PC-3 (cell line): Measurements from ENCODE around the gene MCM7. TPM values are rescaled to one million over a fixed set of nuclear protein-coding genes. Genes with fewer than 3 reads are reported as not detected.
A peak's percentile ranks its signal among the peaks of the same experiment; 100 is the strongest.

Experiments
- ATAC-seq: fragments of 200-7000 bp; cut with Tn5 transposase; 2 replicates; pipeline ENCODE4 v1.9.1; 2020; ENCODE audit warnings: mild to moderate bottlenecking, moderate library complexity
- BruUV-seq: library from RNA; stranded (reverse); fragments of 400-500 nt; replicated peaks from 2 replicates; lab custom pipeline; 2021; lab: Mats Ljungman, UMichigan
- CTCF ChIA-PET: fragments of 300-600 bp; sonication (Branson Sonifier 250); formaldehyde crosslinking; loops from one replicate; lab custom pipeline; 2022; ENCODE audit warnings: antibody characterized with exemption; lab: Charles Lee
- POLR2A ChIA-PET: fragments of 300-600 bp; sonication (Branson Sonifier 250); formaldehyde crosslinking; loops from one replicate; lab custom pipeline; 2022; ENCODE audit warnings: antibody characterized with exemption; ENCODE audit not compliant: unreplicated experiment; lab: Charles Lee
- DNase-seq: peaks from one replicate; pipeline ENCODE4 v3.0.0-alpha.2; 2015
- H2AFZ ChIP-seq: fragments of 300-600 bp; sonication (generic); 2 replicates; pipeline ENCODE4 v1.6.0; 2016; ENCODE audit warnings: antibody characterized with exemption, low read length
- H3F3A ChIP-seq: fragments of 300-600 bp; sonication (generic); one replicate; pipeline ENCODE4 v1.6.0; 2017; ENCODE audit warnings: antibody characterized with exemption, low read length, control low read depth, mild to moderate bottlenecking; ENCODE audit not compliant: unreplicated experiment
- H3K27ac ChIP-seq: fragments of 300-600 bp; sonication (generic); 2 replicates; pipeline ENCODE4 v1.5.1; 2016; ENCODE audit warnings: mild to moderate bottlenecking, low read length
- H3K27me3 ChIP-seq: fragments of 300-600 bp; sonication (generic); 2 replicates; pipeline ENCODE4 v1.6.1; 2016; ENCODE audit warnings: low read length, mixed read lengths
- H3K36me3 ChIP-seq: fragments of 300-600 bp; sonication (generic); 2 replicates; pipeline ENCODE4 v1.6.1; 2016; ENCODE audit warnings: low read depth, mixed run types, low read length, mixed read lengths
- H3K4me1 ChIP-seq: fragments of 300-600 bp; sonication (generic); 2 replicates; pipeline ENCODE4 v1.5.1; 2016; ENCODE audit warnings: low read length; ENCODE audit not compliant: insufficient read depth
- H3K4me2 ChIP-seq: fragments of 300-600 bp; sonication (generic); 2 replicates; pipeline ENCODE4 v1.6.0; 2016; ENCODE audit warnings: low read length
- H3K4me3 ChIP-seq: fragments of 300-600 bp; sonication (generic); 2 replicates; pipeline ENCODE4 v1.5.1; 2016; ENCODE audit warnings: mild to moderate bottlenecking, low read length, mixed read lengths
- H3K79me2 ChIP-seq: fragments of 300-600 bp; sonication (generic); 2 replicates; pipeline ENCODE4 v1.6.1; 2017; ENCODE audit warnings: low read length, mixed read lengths
- H3K9ac ChIP-seq: fragments of 300-600 bp; sonication (generic); 2 replicates; pipeline ENCODE4 v1.6.0; 2016; ENCODE audit warnings: mild to moderate bottlenecking, low read length
- H3K9me2 ChIP-seq: fragments of 300-600 bp; sonication (generic); replicated peaks from 2 replicates; pipeline ENCODE4 v1.6.1; 2016; ENCODE audit warnings: mixed run types, low read length, mixed read lengths
- H3K9me3 ChIP-seq: fragments of 300-600 bp; sonication (generic); 2 replicates; pipeline ENCODE4 v1.6.1; 2016; ENCODE audit warnings: low read length, mixed read lengths
- H4K20me1 ChIP-seq: fragments of 300-600 bp; sonication (generic); 2 replicates; pipeline ENCODE4 v1.6.1; 2016; ENCODE audit warnings: low read length, mixed read lengths
- CTCF ChIP-seq: fragments of 300-600 bp; sonication (generic); conservative IDR thresholded peaks from 2 replicates; pipeline ENCODE4 v1.5.1; 2017; ENCODE audit warnings: antibody characterized with exemption, low read depth, mild to moderate bottlenecking, low read length
- EZH2 ChIP-seq: fragments of 300-600 bp; sonication (generic); IDR thresholded peaks from one replicate; pipeline ENCODE4 v1.6.1; 2017; ENCODE audit warnings: antibody characterized with exemption, mild to moderate bottlenecking, low read length; ENCODE audit not compliant: unreplicated experiment
- EZH2phosphoT487 ChIP-seq: fragments of 300-600 bp; sonication (generic); IDR thresholded peaks from 2 replicates; pipeline ENCODE4 v1.6.1; 2018; ENCODE audit warnings: mild to moderate bottlenecking, antibody characterized with exemption, low read length, borderline replicate concordance
- intact Hi-C: fragments of 100-400 bp; cut with micrococcal nuclease; formaldehyde crosslinking; loops from 2 replicates; pipeline ENCODE4 v1.9.0; 2023
- total RNA-seq: library from RNA; depleted of rRNA; stranded (reverse); fragments of >200 nt; gene quantifications from 2 replicates; pipeline ENCODE4 v1.2.3, GENCODE V29; 2014

Gene MCM7
- total RNA-seq, 1 experiment from 2014 or later: 208 TPM

- no peak overlapping the region; the same call in 1 of the 2 replicates for H3K4me3 ChIP-seq
- DNase-seq (no peak), ATAC-seq (no peak)
- no TSS peak for BruUV-seq
- peaks cover 19% of the 10 kb centered on the region for H3K4me1 ChIP-seq
- intact Hi-C loops: no loop called here
- peak overlapping the region; percentile 91 for H3K4me2 ChIP-seq
- H3F3A ChIP-seq: no peaks in the 10 kb centered on the region
- H3K36me3 ChIP-seq: peaks cover 19% of the 10 kb centered on the region
- peaks cover 36% of the 10 kb centered on the region for H3K79me2 ChIP-seq
- TF ChIP-seq EZH2 (no peak), EZH2phosphoT487 (no peak), CTCF (no peak)
- H3K27me3 ChIP-seq: no peaks in the 10 kb centered on the region
- H3K9me2 ChIP-seq: no peaks in the 10 kb centered on the region
- no peak overlapping the region for H3K9ac ChIP-seq
- H3K27ac ChIP-seq: no peak overlapping the region
- ChIA-PET CTCF (no interaction called here), POLR2A (interaction anchor here (0.7 kb wide), 1 partner anchor 7 kb away, joined by 6 read pairs; no protein-coding TSS in a partner anchor)
- no peak overlapping the region for H2AFZ ChIP-seq
- H3K9me3 ChIP-seq: no peaks in the 10 kb centered on the region
- H4K20me1 ChIP-seq: peaks cover 20% of the 10 kb centered on the region
Observed at GRCh38 chr7:100102950-100103840, 2.0 kb upstream of the MCM7 start.

GRCh38 chr7:100100420-100101015 is 679 bp downstream of the MCM7 start:
- POLR2A ChIA-PET: interaction anchor here (0.6 to 1.9 kb wide), 3 partner anchors 18 to 927 kb away, joined by 3 to 9 read pairs (median 3); no protein-coding TSS in a partner anchor
- Histone ChIP-seq H3K36me3 (peaks cover 42% of the 10 kb centered on the region), H3K4me1 (peaks cover 19% of the 10 kb centered on the region), H4K20me1 (peaks cover 27% of the 10 kb centered on the region), H3K9ac (peak overlapping the region; percentile 100), H3K4me3 (peak overlapping the region; percentile 80), H3K9me2 (no peaks in the 10 kb centered on the region), H3F3A (no peaks in the 10 kb centered on the region), H2AFZ (peak overlapping the region; percentile 61), H3K27me3 (no peaks in the 10 kb centered on the region), H3K9me3 (no peaks in the 10 kb centered on the region), H3K4me2 (peak overlapping the region; percentile 95), H3K79me2 (peaks cover 48% of the 10 kb centered on the region), H3K27ac (peak overlapping the region; percentile 93)
- DNase-seq: peak; percentile 92
- CTCF ChIA-PET: interaction anchor here (0.6 kb wide), 1 partner anchor 18 kb away, joined by 6 read pairs; no protein-coding TSS in a partner anchor
- no TSS peak for BruUV-seq
- ATAC-seq: peak; percentile 79
- TF ChIP-seq EZH2phosphoT487 (no peak), CTCF (no peak), EZH2 (no peak)
- intact Hi-C loops: loop anchor here (1.0 to 2.0 kb wide), 3 partner anchors 11 to 26 kb away; partner anchors contain the start of genes CNPY4, MBLAC1 and TAF6
